ENCODE measurements around the gene RHOC.
A peak's percentile ranks its signal among the peaks of the same experiment; 100 is the strongest.

RHOC gene

DNA sequence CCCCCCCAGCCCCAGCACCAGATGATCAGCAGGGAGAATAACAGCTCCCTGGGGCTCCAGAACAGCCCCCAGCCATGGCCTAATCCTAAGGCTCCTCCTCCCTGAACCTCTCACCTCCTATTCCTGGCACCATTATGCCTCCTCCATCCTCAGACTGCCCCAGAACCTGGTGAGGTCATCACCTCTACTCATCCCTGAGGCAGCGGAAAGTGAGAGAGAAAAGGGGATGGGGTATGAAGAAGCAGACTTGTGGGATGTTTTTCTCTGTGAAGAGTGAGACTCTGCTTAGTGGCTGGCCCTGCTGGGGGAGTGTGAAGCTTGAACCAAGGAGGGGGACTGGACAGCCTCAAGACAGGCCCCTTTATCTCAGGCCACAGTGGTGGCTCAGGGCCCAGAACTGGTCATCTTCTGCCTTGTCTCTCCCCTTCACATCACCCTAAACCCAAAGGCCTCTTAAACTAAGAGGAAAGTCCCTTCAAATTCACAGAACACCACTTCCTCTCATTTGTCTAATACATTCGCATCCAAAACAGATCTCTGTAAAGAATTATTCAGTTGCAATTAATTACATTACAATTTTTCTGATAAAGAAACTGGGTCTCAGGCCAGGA, 10.4 kb upstream of the RHOC start:
- no peak for DNase-seq

DNA sequence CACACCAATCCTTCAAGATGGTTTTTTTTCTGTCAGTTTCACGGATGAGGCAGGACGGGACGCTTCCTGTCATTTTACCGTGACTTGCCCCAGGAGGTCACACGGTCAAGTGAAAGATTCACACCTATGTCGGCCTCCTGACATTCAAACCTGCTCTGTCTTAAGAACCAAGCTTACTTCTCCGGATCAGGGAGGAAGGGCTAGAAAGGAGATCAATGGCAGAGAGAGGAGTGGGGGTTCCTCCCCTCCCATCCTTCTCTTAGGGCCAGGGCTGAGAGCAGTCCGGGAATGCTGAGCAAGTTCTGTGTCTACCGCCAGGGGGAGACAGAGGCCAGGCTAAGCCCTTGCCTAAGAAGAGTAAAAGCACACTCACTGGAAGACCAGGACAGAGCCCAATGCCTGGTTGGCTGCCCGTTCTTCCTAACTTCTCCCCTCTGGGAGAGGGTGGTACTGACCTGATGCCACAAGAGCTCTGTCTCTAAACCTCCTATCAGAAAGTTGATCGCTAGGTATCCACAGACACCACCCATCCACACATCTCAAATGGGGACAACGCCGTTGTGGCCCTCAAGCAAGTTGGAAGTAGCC, 9.3 kb upstream of the RHOC start:
- peak; percentile 73 for DNase-seq

DNA sequence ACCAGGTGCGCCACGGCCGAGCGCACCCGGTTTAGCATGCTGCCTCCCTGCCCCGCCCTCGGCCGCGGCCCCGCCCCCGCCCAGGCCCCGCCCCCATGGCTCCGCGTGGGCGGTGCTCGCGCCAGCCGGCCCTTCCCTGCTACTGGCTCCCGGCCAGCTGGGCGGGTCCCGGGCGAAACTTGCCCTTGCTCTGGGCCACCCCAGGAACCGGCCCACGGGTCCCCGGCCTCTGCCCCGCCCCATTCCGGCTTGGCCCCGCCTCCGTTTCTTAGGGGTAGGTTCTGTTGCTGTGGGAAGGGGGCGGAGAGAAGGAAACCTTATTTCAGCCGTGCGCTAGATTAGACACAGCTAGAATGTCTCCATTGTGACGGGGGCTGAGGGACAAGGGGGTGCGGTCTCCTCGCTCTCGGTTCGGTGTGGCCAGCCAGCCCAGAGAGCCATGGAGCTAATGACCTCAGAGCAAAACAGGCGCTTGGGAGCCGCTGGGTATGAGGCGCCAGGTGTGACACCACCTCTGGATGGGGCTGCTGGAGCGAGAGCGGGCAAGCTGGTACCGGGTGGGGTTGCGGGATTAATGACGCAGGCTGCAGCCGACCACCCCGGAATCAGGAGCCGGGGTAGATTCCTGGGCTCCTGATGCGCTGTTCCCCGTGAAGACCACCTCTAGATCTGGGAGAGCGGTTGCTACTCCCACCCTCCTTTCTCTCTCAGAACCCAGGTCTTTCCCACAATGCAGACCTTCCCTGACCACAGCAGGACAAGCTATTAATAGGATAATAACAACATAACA, 8.5 kb upstream of the RHOC start, which contains the start of gene PPM1J:
TSS of gene PPM1J (minus strand) at position 69 of the 790 bp plus-strand sequence. CDS start at position 38, 31 bp downstream.
- peak; percentile 80 for DNase-seq

DNA sequence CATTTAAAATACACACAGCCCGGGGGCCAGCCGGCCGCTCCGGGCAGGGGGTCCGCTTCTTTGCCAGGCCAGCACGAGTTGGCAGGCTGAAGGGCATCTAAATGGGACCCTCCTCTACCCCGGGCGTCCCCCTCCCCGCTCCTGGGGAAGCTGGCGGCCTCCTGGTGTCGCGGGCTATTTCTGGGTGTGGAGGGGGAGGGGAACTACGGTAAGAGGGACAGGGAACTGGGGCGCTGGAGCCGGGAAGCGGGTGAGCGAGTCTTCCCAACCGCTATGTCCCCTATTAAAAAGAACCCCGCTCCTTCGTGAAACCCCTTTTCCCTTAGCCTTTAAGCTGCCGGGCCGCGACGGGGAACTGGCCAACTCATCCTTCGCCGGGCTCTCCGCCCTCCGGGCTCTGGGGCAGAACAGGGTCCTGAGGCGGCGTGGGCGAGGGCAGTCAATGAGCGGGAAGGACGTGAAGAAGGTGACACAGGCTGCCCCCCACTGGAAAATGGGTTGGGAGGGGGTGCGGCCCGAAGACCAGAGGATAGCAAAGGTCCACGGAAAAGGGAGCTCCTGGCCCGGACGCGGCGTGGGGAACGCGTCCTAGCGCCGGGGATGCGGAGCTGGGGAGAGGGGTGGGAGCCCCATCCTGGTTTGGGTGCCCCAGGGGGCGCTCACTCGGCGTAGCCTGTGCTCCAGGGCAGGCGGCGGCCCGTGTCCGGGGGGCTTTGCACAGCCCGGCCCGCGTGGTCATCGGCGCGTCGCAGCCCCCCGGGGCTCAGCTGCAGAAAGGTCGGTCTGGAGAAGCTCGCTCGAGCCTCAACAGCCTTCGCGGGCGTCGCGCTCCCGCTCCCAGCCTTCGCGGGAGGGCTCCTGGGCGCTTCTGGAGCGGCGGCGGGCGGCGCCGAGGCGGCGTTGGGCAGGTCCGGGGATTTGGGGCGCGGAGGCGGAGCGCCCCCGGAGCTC, 7.7 kb upstream of the RHOC start:
- no peak for DNase-seq

DNA sequence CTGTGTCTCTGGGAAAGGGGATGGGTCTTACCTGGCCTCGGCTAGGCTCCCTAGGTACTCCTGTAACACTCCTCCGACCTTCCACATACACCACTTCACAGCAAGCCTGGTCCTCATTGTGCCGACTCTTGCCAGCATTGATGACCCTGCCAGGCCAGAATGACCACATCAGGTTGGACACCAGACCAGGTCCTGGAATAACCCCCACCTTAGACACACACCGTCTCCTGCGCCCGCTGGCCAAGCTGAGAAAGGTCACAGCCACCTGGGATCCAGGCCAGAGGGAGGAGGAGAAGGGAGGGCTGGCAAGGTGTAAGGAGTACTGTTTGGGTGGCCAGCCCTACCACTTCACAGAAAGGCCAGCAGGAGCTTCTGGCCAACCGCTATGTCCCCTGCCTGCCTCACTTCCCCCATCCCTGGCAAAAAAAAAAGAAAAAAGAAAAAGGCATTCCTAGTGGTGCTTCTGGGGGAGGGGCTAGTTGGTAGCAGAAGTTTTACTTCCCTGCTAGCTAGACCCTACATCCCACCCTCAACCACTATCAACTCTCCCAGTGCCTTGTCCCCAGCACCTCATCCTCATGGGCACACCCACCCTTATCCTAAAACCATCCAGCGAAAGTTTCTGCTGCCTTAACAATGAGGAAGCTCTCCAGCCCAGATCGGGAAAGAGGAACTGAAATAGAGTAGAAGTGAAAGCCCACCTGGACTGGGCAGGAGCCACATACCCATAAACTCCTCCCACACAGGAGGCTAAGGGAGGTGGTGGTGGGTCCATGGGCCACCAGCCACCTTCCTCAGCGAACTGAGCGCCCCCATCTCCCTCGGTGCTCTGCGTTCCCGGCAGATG, 6.8 kb upstream of the RHOC start:
- no peak for DNase-seq

DNA sequence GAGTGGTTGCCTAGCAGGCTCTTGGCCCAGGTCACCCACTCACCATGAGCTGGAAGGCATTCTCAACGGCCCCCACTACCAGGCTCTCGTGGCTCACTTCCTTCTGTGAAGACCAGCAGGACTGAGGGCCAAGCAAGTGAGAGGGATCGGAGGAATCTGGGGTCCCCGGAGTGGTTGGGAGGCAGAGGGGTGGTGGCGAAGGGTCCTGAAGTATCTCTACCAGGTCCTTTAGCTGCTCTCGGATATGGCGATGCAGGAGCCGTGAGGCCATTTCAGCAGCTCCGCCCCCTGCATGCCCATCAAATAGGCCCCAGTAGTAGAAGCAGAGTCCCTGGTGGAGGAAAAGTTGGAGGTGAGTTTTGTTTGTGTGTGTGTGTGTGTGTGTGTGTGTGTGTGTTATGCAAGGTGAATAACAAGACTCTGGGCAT, 5.8 kb upstream of the RHOC start:
- DNase-seq: no peak

DNA sequence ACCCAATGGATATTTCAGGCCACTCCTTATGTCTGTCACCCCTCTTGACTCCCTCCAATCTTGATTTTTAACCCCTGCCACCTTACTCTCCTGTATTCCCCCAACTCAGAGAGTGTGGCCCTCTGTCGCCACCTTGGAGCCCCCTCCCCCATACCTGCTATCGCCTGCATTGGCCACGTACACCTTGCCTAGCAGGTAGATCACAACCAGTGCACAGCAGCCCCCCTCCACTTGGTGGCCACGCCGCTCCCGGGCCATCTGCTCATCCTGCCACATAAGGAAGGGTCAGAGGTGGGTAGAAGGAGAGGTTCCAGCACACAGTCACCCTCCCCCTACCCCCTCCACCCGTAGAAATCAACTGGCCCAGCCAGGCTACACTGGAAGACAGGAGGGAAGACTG, 5.3 kb upstream of the RHOC start:
- no peak for DNase-seq

DNA sequence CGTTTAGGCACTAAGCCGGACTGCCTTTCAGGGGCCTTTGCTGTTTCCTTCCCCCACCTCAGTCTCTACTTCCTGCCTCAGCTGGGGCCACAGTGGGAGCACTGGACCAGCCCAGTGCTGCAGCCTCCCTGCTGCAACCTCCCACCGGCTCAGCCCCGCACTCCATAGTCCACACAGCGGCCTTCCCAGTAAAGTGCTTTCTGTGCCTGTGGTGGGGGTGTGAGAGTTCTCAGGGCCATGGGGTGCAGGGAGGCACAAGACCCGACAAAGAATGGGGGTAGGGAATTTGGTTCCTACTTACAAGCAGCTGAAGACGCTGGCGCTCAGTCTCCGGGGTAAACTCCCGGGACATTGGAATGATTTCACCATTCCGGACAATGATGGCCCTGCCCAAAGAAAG, 4.7 kb upstream of the RHOC start:
- no peak for DNase-seq

DNA sequence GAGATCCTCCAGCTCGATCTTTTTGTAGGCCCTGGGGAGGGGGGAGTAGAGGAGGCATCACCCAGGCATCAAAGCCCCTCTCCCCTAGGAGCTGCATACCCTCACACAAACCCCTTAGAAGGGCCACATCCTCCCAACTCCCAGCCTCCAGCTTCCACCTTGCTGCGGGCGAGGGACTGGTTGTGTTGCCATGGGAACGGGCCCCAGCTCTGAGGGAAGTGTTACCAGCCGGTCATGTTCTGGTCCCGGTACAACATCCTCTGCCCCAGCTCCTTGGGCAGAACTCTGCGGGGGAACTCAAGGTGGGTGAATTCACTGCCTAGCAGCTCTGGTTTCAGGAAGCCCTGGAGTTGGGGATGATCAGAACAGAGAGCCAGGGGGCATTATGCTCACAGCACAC, 4.1 kb upstream of the RHOC start:
- no peak for DNase-seq

DNA sequence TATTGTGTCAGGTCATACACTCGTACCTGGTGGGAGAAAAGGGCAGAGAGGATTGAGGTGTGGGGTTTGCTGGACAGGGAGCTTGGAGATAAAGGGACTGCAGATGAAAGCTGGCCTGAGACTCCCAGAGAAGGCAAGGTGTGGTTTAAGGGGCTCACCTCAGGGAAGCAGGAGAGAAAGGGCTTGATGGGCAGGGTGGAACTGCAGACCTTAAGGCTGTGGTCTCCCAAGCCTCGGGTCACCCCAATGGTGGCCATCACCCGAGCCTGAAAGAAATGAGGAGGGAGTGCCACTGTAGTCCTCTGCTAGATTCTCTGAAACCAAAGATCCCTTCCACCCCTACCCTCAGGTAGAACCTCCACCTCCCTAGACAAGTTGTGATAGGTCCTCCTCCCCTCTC, 3.7 kb upstream of the RHOC start:
- DNase-seq: no peak

DNA sequence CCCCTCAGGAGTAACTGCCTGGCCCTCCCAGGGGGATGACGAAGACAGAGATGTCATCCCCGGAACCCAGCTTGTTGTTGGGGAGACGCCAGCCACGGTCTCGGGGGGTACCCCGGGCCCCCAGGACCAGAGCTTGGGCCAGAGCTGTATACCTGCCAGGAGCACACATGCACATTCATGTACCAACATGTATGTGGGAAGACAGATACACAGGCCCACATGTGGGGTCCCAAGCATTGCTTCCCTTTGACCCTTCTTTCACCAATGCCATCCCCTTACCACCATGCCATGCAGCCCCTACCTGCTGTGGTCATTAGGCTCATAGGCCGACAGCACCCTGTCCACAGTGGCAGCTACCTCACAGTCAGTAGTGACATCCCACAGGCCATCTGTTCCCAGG, 3.2 kb upstream of the RHOC start:
- DNase-seq: no peak

DNA sequence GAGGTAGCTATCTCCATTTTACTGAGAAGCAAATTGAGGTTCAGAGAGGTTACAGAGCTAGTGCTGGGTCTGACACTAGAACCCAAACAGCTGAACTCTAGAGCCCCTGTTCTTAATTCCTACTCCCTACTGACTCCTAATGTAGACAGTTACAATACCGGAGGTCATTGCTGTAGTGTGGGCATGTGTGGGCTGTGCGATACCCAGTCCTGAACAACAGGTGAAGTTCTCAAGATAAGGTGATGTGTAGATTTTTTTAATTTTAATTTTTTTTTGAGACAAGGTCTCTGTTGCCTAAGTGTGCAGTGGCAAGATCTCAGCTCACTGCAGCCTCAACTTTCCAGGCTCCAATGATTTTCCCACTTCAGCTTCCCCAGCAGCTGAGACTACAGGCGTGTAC, 1.6 kb upstream of the RHOC start:
- no peak for DNase-seq

DNA sequence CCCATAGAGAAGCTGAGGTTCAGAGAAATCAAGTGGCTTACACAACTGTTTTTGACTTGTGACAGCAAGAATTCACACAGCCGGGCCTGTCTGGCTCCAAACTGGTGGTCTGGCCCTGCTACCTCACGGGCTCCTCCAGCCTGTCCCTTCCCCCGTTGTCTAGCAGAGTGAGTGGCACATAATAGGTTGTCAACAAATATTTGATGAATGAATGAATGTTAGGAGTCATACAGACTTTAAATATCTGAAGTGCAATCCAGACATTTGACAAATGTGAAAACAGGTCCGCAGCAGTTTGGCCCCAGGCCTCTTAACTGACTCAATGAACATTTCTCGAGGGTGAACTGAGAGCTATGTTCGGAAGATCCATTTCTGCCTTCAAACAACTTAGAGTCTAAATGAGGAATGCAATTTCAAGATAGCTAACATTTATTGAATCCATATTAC, 1.1 kb upstream of the RHOC start:
- no peak for DNase-seq

DNA sequence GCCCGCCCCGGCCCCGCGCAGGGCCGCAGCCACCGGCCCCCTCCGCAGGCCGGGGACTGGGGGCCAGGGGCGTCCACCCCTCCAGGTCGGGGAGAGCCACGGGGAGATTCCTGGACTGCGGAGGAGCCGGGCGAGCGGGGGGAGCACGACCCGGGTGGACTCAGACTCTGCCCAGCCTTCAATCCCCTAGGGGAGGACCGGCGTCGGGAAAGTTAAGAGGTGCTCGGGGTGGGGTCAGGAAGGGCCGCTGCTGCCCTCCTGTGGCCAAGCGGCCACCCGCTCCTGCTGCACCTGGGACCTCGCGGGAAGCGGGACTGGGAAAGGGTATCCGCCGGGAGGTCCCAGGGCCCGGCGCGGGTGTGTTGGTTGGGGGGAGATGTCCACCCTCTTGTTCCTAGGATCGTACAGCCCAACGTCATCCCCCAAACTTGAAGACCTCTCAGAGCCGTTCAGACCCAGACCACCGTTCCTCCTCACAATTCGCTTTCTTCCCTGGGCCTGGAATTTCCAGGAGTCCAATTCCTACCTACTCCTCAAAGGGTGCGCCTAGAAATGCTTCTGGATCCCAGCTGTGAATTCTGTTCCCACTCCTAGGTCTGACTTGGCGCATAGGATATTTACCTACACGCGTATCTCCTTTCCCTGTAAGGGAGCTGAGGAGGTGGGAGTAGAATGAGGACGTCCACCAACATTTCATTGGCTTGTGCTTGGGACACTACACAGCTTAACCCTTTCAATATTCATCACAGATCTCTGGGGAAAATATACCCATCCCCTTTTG, 484 bp upstream of the RHOC start:
- peak; percentile 68 for DNase-seq

DNA sequence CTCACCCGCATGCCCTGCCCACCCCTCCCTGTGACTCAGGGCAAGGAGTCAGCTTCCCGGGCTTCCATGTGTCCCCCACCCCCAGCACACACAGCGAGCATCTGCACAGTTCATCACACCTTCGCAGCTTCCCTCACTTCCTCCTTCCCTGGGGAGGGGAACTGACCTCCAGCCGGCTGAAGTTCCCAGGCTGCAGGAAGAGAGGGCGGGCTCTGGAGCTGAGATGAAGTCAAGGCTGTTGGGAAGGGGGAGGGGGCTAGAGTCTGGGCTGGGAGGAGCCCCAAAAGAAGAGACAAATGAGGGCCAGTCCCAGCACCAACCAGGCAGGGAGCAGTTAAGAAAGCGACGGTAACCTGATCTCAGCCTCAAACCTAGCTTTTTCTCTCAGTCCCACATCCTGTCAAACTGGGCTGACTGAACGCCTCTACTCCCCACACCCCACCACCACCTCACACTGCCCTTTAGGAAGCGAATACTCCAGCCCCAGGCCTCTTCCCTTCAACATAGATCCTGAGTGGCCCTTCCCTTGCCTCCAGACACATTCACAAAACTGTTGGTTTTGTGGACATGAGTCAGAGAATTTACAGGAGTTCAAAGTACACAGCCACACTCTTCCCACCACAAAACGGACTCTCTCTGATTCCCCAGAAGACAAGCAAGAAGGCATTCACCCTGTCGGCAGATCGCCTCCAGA, 1.8 kb downstream of the RHOC start:
- peak; percentile 66 for DNase-seq

DNA sequence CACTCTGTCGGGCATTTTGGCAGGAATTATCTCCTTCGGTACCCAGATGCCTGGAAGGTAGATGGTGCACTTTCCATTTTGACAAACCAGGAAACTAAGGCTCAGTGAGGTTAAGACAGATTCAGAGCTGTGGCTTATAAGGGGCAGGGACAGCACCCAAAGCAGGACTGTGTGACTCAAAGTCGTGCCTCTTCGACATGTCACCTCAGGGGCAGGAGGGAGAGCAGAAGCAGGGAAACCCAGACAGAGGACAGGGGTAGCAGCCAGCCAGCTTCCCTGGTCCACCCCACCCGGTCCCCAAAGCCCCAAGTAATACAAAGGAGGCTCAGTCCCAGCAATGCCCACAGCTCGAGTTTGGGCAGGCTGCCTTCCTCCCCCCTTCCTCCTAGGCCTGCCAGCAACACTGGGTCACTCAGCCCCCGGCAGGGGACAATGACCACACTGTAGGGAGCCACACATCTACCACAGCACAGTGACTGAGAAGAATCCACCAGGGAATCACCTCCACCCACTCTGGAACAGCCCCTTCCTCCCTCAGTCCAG, 2.5 kb downstream of the RHOC start:
- DNase-seq: no peak

DNA sequence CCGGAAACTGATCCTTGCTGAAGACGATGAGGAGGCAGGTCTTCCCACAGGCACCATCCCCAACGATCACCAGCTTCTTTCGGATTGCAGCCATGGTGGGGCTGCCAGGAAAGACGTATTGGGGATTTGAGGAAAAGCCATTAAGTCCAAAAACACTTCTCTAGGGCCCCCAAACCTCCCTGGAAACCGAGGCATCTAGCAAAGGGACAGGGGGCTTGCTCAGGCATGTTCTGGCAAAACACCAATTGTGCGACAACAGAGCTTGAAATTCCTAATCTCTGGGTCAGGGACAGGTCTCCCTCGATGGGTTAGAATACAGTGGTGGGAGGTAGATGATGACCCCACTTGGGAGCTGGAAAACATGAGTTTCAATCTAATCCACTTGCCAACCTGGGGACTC, 3.2 kb downstream of the RHOC start:
- DNase-seq: no peak

DNA sequence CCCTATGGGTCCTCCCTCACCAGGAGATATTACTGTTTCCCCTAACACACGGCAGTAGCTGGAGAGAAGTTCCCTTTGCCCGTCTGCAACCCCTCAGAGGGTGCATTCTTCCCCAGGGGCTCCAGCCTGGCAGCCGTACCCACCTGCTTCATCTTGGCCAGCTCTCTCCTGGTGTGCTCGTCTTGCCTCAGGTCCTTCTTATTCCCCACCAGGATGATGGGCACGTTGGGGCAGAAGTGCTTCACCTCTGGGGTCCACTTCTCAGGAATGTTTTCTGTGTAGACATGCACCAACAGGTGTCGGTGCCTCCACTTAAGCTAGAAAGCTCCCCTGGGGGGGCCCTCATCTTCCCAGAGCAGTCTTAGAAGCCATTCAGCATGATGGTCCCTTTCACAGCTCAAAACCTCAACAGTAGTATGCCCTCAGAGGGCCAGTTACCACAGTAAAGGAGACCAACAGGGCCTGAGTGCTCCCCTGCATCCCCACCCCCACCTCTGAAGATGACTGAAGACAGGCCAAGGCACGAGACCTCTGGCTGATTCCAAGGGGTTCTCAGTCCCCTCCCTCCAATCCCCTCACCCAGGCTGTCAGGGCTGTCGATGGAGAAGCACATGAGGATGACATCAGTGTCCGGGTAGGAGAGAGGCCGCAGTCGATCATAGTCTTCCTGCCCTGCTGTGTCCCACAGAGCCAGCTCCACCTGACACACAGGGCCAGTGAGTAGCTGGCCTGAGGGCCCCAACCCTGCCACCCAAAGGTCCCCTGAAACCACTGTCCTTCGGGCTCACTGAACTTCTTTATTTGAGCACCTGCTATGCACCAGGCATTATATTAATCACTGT, 4.3 kb downstream of the RHOC start:
- no peak for DNase-seq

DNA sequence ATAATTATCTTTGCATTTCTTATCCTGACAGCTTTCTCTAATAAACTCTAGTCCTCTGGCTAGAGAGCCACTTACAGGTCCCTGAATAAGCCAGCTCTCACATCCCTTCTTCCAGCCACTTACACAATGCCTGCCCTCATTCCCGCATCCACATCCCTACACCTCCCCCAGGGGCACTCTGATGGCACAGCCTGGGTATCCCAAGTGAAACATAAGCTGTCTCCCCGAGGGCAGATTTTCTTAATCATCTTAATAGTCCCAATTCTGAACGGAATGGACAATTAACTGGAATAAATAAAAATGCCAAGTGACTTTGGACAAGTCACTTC, 4.9 kb downstream of the RHOC start:
- DNase-seq: no peak
